Chondrocyte (in vitro differentiated cells): ENCODE data around the gene NFIA. TPM values are rescaled to one million over a fixed set of nuclear protein-coding genes. Genes with fewer than 3 reads are reported as not detected.

Source experiments
- DNase-seq: peaks from one replicate; pipeline ENCODE4 v3.0.0; 2021; ENCODE audit warnings: mixed read lengths, low spot score
- H3K27ac Mint-ChIP-seq: one replicate; pipeline ENCODE4 v1.8.0; 2021; ENCODE audit warnings: mild to moderate bottlenecking, moderate library complexity, mixed read lengths; ENCODE audit not compliant: unreplicated experiment
- H3K27me3 Mint-ChIP-seq: 2 replicates; pipeline ENCODE4 v1.8.0; 2021; ENCODE audit warnings: low read depth, mixed read lengths
- H3K36me3 Mint-ChIP-seq: 2 replicates; pipeline ENCODE4 v1.8.0; 2021; ENCODE audit warnings: low read depth, mixed read lengths
- H3K4me1 Mint-ChIP-seq: 2 replicates; pipeline ENCODE4 v1.8.0; 2021; ENCODE audit warnings: low read depth, mild to moderate bottlenecking, mixed read lengths
- H3K4me3 Mint-ChIP-seq: one replicate; pipeline ENCODE4 v1.8.0; 2021; ENCODE audit warnings: mild to moderate bottlenecking, moderate library complexity, mixed read lengths; ENCODE audit not compliant: unreplicated experiment
- H3K9me3 Mint-ChIP-seq: 2 replicates; pipeline ENCODE4 v1.8.0; 2021; ENCODE audit warnings: low read depth, mixed read lengths
- total RNA-seq: library from RNA; stranded (reverse); gene quantifications from 3 replicates; pipeline ENCODE4 v1.2.1, GENCODE V29; 2021
- TF ChIP-seq, protein P1 (sequence below): fragments of 200-600 bp; sonication (generic); IDR thresholded peaks from 2 replicates; pipeline ENCODE4 v1.5.0; 2021; ENCODE audit warnings: antibody characterized with exemption, mild to moderate bottlenecking, moderate library complexity

NFIA gene
- total RNA-seq, 1 donor from 2014 or later = 43.0 TPM

DNA sequence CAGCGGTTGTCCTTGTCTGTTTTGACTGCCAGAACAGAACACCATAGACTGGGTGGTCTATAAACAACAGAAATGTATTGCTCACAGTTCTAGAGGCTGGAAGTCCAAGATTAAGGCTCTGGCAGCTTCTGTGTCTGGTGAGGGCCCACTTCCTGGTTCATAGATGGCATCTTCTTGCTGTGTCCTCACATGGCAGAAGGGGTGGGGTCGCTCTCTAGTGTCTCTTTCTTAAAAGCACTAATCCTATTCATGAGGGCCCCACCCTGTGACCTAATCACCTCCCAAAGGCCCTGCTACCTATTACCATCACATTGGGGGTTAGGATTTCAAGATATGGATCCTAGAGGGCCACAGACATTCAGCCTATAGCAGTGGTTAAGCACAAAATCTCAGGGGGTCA is 304.4 kb downstream of the NFIA start:
- no peak for DNase-seq
- Mint-ChIP-seq H3K27me3 (no peaks in the 10 kb centered on the region), H3K4me1 (peaks cover 40% of the 10 kb centered on the region), H3K9me3 (peaks cover 5% of the 10 kb centered on the region), H3K4me3 (no peak overlapping the region), H3K36me3 (peaks cover 26% of the 10 kb centered on the region), H3K27ac (no peak overlapping the region)
- TF ChIP-seq, protein P1, sequence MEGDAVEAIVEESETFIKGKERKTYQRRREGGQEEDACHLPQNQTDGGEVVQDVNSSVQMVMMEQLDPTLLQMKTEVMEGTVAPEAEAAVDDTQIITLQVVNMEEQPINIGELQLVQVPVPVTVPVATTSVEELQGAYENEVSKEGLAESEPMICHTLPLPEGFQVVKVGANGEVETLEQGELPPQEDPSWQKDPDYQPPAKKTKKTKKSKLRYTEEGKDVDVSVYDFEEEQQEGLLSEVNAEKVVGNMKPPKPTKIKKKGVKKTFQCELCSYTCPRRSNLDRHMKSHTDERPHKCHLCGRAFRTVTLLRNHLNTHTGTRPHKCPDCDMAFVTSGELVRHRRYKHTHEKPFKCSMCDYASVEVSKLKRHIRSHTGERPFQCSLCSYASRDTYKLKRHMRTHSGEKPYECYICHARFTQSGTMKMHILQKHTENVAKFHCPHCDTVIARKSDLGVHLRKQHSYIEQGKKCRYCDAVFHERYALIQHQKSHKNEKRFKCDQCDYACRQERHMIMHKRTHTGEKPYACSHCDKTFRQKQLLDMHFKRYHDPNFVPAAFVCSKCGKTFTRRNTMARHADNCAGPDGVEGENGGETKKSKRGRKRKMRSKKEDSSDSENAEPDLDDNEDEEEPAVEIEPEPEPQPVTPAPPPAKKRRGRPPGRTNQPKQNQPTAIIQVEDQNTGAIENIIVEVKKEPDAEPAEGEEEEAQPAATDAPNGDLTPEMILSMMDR = no peak

- Mint-ChIP-seq H3K9me3 (peaks cover 5% of the 10 kb centered on the region), H3K27me3 (no peaks in the 10 kb centered on the region), H3K36me3 (peaks cover 26% of the 10 kb centered on the region), H3K4me3 (no peak overlapping the region), H3K4me1 (peaks cover 34% of the 10 kb centered on the region), H3K27ac (no peak overlapping the region)
- DNase-seq = no peak
- TF ChIP-seq, protein P1 = no peak
These were observed 305.5 kb downstream of the NFIA start for GRCh38 chr1:61387829-61388228.

DNA sequence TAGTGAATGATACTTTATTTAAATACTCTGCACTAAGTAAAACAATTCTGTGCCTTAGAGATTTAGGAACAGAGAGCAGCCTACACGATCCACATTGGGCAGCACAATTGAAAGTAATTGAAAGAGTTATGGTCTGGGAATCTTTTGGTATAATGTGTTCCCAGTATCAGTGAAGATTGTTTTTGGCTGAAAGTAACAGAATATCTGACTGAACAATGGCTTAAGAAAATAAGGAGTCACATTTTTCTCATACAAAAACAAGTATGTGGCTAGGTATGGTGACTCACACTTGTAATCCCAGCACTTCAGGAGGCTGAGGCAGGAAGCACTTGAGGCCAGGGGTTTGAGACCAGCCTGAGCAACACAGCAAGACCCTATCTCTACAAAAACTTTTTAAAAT is 306.2 kb downstream of the NFIA start:
- H3K27ac Mint-ChIP-seq = peak overlapping the region; percentile 64
- no peak overlapping the region for H3K4me3 Mint-ChIP-seq
- H3K4me1 Mint-ChIP-seq = peaks cover 34% of the 10 kb centered on the region
- peaks cover 5% of the 10 kb centered on the region for H3K9me3 Mint-ChIP-seq
- TF ChIP-seq, protein P1 = no peak
- no peak for DNase-seq
- no peaks in the 10 kb centered on the region for H3K27me3 Mint-ChIP-seq
- H3K36me3 Mint-ChIP-seq = peaks cover 22% of the 10 kb centered on the region

DNA sequence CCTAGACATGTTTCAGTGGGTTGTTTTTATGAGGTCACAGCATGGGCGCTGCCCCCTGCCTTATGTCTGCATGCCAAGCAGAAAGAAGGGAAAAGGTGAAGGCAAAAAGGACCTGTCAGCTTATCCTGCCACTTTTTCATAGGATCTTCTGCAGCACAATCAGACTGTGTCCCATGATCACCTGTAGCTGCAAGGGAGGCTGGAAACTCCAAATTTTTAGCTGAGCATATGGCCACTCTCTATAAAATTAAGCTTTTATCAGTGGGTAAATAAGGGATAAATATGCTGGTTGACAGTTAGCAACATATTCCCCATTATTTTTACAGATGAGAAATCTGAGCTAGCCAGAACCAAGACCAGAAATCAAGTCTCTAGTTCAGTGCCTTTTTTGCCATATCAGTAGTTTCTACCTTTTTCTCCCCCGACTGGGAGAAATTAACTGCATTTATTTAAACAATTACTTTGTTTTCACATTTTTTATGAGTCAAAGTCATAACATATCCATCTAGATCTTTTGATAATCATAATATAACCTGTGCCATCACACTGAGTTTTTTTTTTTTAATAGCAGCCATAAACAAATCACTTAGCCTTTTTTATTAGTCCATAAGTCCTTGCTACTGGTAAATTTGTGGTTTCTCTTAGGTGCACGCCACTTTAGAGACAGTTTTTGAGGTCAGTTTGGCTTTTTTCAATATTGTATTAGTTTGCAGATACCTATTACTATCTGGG is 307.0 kb downstream of the NFIA start:
- no peak for DNase-seq
- H3K27ac Mint-ChIP-seq = no peak overlapping the region
- no peaks in the 10 kb centered on the region for H3K27me3 Mint-ChIP-seq
- H3K36me3 Mint-ChIP-seq = peaks cover 19% of the 10 kb centered on the region
- H3K4me3 Mint-ChIP-seq = no peak overlapping the region
- peaks cover 5% of the 10 kb centered on the region for H3K9me3 Mint-ChIP-seq
- TF ChIP-seq, protein P1 = no peak
- H3K4me1 Mint-ChIP-seq = peaks cover 34% of the 10 kb centered on the region

GRCh38 chr1:61389926-61390845 is 307.8 kb downstream of the NFIA start:
- TF ChIP-seq, protein P1 = no peak
- Mint-ChIP-seq H3K4me1 (peaks cover 34% of the 10 kb centered on the region), H3K27me3 (no peaks in the 10 kb centered on the region), H3K9me3 (peaks cover 5% of the 10 kb centered on the region), H3K4me3 (no peak overlapping the region), H3K36me3 (peaks cover 19% of the 10 kb centered on the region), H3K27ac (no peak overlapping the region)
- no peak for DNase-seq
